Measurements from ENCODE around the gene ZNF407. TPM values are rescaled to one million over a fixed set of nuclear protein-coding genes. Genes with fewer than 3 reads are reported as not detected.

ZNF407 gene
- total RNA-seq, 1 donor from 2014 or later, result 9.0 TPM

GRCh38 chr18:75109819-75110218, 512.1 kb downstream of the ZNF407 start:
- no peak overlapping the region for H2AFZ ChIP-seq (replicated peaks)
- H3K79me2 ChIP-seq (ENCODE audit: low read depth), result no peaks in the 10 kb centered on the region
- no peaks in the 10 kb centered on the region for H3K36me3 ChIP-seq
- Mint-ChIP-seq H3K4me3 (no peak overlapping the region), H3K9me3 (no peaks in the 10 kb centered on the region), H3K27me3 (ENCODE audit: insufficient read depth, low read depth) (no peaks in the 10 kb centered on the region), H3K4me1 (peaks cover 3% of the 10 kb centered on the region), H3K27ac (no peak overlapping the region), H3K36me3 (no peaks in the 10 kb centered on the region)
- H4K20me1 ChIP-seq (ENCODE audit: low read depth), result no peaks in the 10 kb centered on the region
- no peak overlapping the region for H3K4me3 ChIP-seq
- H3K27me3 ChIP-seq, result no peaks in the 10 kb centered on the region
- no peak for DNase-seq (ENCODE audit: low spot score)
- no peaks in the 10 kb centered on the region for H3F3A ChIP-seq (ENCODE audit: low read depth)
- TF ChIP-seq CTCF (IDR thresholded peaks at IDR 0.05) (no peak), EZH2phosphoT487 (IDR thresholded peaks at IDR 0.05) (no peak), EZH2 (IDR thresholded peaks at IDR 0.05) (no peak)
- no peaks in the 10 kb centered on the region for H3K9me3 ChIP-seq (ENCODE audit: low read depth)
- H3K9ac ChIP-seq, result no peak overlapping the region
- no peak overlapping the region for H3K4me2 ChIP-seq
- no peaks in the 10 kb centered on the region for H3K4me1 ChIP-seq
- H3K27ac ChIP-seq, result no peak overlapping the region

- Histone ChIP-seq H3K4me2 (no peak overlapping the region), H3F3A (ENCODE audit: low read depth) (no peaks in the 10 kb centered on the region), H3K4me1 (no peaks in the 10 kb centered on the region), H3K27ac (no peak overlapping the region), H3K4me3 (no peak overlapping the region), H3K36me3 (no peaks in the 10 kb centered on the region), H3K9ac (no peak overlapping the region), H2AFZ (replicated peaks) (no peak overlapping the region), H3K79me2 (ENCODE audit: low read depth) (no peaks in the 10 kb centered on the region), H3K9me3 (ENCODE audit: low read depth) (no peaks in the 10 kb centered on the region), H4K20me1 (ENCODE audit: low read depth) (no peaks in the 10 kb centered on the region), H3K27me3 (no peaks in the 10 kb centered on the region)
- no peak overlapping the region for H3K27ac Mint-ChIP-seq
- no peak overlapping the region for H3K4me3 Mint-ChIP-seq
- H3K9me3 Mint-ChIP-seq, result no peaks in the 10 kb centered on the region
- no peak for DNase-seq (ENCODE audit: low spot score)
- H3K4me1 Mint-ChIP-seq, result peaks cover 3% of the 10 kb centered on the region
- TF ChIP-seq EZH2phosphoT487 (IDR thresholded peaks at IDR 0.05) (no peak), CTCF (IDR thresholded peaks at IDR 0.05) (no peak), EZH2 (IDR thresholded peaks at IDR 0.05) (no peak)
- no peaks in the 10 kb centered on the region for H3K27me3 Mint-ChIP-seq (ENCODE audit: insufficient read depth, low read depth)
- H3K36me3 Mint-ChIP-seq, result no peaks in the 10 kb centered on the region
Measured at GRCh38 chr18:75110311-75110710, 512.6 kb downstream of the ZNF407 start.

GRCh38 chr18:75110846-75111415, 513.3 kb downstream of the ZNF407 start:
- H3K9ac ChIP-seq, result no peak overlapping the region
- no peak overlapping the region for H3K4me3 ChIP-seq
- no peak overlapping the region for H2AFZ ChIP-seq (replicated peaks)
- Mint-ChIP-seq H3K27ac (no peak overlapping the region), H3K9me3 (no peaks in the 10 kb centered on the region), H3K4me1 (peaks cover 3% of the 10 kb centered on the region), H3K4me3 (no peak overlapping the region), H3K36me3 (no peaks in the 10 kb centered on the region), H3K27me3 (ENCODE audit: insufficient read depth, low read depth) (no peaks in the 10 kb centered on the region)
- no peak for DNase-seq (ENCODE audit: low spot score)
- TF ChIP-seq EZH2 (IDR thresholded peaks at IDR 0.05) (no peak), EZH2phosphoT487 (IDR thresholded peaks at IDR 0.05) (no peak), CTCF (IDR thresholded peaks at IDR 0.05) (no peak)
- H3K4me2 ChIP-seq, result no peak overlapping the region
- no peaks in the 10 kb centered on the region for H3K36me3 ChIP-seq
- H3K27ac ChIP-seq, result no peak overlapping the region
- H4K20me1 ChIP-seq (ENCODE audit: low read depth), result no peaks in the 10 kb centered on the region
- no peaks in the 10 kb centered on the region for H3F3A ChIP-seq (ENCODE audit: low read depth)
- H3K9me3 ChIP-seq (ENCODE audit: low read depth), result no peaks in the 10 kb centered on the region
- H3K4me1 ChIP-seq, result no peaks in the 10 kb centered on the region
- H3K27me3 ChIP-seq, result no peaks in the 10 kb centered on the region
- H3K79me2 ChIP-seq (ENCODE audit: low read depth), result no peaks in the 10 kb centered on the region

All from neural progenitor cell (in vitro differentiated cells).